GM12865 (cell line): ENCODE measurements around the gene NXPH2.

ENCODE experiments used
- DNase-seq: peaks from one replicate; pipeline ENCODE4 v3.0.0; 2010; ENCODE audit warnings: low read depth
- H3K4me3 ChIP-seq: 2 replicates; pipeline ENCODE4 v1.5.1; 2011; ENCODE audit warnings: mild to moderate bottlenecking, low read depth, low read length, control low read depth
- TF ChIP-seq, protein P1 (sequence below): IDR thresholded peaks from 2 replicates; pipeline ENCODE4 v1.5.1; 2011; ENCODE audit warnings: low read length, control low read depth, low read depth, inconsistent platforms; ENCODE audit not compliant: insufficient read depth; ENCODE audit errors: missing control alignments

The NXPH2 gene

DNA sequence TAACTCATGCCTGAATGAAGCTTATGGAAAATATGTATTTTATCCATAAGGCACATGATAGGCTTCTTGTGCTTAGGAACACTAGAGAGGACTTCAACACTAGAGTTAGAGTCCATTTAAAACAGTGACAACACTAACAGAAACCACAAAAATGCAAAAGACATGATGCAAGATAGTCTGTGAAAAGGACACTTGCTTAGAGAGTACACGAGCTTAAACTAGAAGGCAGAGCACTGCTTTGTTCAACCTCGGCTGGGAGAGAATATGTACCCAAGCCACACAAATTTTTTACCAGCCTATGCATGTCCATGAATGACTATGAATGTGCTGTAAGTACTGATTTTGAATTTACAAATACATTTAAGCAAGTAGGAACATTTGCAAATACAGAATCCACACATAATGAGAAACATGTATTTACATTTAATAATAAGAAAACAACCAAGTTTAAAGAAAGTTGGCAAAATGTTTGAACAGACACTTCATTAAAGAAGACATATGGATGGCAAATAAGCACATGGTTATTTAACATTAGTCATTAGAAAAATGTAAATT lies 148.0 kb downstream of the NXPH2 start:
- TF ChIP-seq, protein P1, sequence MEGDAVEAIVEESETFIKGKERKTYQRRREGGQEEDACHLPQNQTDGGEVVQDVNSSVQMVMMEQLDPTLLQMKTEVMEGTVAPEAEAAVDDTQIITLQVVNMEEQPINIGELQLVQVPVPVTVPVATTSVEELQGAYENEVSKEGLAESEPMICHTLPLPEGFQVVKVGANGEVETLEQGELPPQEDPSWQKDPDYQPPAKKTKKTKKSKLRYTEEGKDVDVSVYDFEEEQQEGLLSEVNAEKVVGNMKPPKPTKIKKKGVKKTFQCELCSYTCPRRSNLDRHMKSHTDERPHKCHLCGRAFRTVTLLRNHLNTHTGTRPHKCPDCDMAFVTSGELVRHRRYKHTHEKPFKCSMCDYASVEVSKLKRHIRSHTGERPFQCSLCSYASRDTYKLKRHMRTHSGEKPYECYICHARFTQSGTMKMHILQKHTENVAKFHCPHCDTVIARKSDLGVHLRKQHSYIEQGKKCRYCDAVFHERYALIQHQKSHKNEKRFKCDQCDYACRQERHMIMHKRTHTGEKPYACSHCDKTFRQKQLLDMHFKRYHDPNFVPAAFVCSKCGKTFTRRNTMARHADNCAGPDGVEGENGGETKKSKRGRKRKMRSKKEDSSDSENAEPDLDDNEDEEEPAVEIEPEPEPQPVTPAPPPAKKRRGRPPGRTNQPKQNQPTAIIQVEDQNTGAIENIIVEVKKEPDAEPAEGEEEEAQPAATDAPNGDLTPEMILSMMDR = no peak
- no peak for DNase-seq
- no peak overlapping the region for H3K4me3 ChIP-seq

DNA sequence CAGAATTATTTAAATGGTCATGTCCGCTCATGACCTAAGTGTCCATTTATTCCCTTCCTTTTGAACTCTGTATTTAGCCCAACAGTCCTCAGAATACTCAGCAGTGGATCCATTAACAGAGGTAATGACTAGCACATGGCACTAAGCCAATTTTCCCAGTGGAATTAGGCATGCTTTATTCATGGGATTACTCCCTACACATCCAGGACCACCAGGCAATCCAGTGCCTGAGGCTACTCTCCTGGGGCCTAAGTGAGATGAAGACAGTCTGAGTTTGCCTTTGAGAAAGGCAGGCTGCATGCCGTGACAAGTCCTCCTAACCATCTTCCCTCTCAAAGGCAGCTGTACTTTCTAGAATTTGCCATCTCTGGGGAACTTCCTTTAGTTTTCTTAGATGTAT lies 150.0 kb downstream of the NXPH2 start:
- DNase-seq = no peak
- H3K4me3 ChIP-seq = no peak overlapping the region
- TF ChIP-seq, protein P1 = no peak

DNA sequence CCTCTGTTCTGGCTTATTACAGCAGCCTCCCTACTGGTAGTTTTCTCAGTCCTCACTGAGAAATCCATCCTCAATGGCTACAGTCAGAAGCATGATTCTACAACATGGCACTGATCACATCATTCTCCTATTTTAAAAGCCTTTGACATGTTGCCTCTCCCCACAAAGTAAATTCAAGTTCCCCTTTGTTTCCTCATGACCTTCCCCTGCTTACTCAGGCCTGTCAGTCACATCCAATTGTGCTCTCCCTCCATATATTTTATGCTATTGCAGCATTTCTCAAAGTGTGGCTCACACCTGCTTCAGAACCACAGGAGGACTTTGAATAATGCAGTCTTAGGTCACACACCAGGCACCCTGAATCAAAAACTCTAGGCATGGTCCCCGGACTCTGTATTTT lies 154.0 kb downstream of the NXPH2 start:
- DNase-seq = no peak
- TF ChIP-seq, protein P1 = no peak
- H3K4me3 ChIP-seq = no peak overlapping the region

DNA sequence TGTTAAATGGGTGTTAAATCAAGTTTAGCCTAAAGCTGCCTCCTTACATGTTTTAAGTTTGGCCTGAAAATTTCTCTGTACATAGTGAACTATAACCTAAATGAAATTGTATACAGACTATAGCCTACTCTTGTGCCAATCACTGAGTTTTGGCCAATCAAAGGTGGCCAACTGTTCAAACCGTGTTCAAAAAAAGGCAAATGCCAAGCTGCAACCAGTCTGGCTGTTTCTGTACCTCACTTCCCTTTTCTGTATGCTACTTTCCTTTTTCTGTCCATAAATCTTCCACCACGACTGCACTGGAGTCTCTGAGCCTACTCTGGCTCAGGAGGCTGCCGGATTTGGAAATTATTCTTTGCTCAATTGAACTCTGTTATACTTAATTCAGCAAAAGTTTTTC lies 157.6 kb downstream of the NXPH2 start:
- H3K4me3 ChIP-seq = no peak overlapping the region
- no peak for DNase-seq
- TF ChIP-seq, protein P1 = no peak

DNA sequence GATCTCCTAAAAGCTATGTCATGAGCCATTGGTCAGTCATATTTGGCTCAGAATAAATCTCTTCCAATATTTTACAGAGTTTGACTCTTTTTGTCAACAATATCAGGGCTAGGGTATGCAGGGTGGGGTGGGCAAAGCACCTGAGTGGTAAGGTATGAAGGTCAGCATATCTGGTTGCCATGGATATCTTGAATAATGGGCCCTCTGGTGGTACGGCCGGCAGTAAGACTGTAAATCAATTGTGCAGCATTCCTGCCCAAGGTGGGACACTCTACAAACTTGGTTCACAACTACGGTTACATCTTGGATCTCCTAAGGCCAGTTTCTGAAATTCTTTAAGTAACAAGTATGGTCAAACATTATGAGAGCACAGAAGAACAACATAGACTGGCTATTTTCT lies 159.1 kb downstream of the NXPH2 start:
- DNase-seq = no peak
- TF ChIP-seq, protein P1 = no peak

DNA sequence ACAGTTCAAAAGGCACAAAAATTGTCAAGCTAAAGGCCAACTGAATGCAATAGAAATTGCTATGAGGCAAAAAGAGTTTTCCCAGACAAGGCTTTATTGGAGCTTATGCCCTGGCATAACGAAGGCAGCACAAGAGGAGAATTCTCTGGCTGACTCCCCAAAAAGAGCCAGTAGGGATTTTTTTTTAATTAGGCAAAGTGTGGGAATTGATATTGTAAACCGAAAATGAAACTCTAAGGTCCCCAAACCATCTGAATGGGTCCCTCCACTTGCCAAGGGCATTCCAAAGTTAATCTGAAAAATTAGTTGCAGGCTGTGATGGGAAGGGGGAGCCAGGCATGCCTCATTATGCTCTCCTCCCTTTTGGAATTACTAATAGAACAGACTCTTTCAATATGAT lies 159.8 kb downstream of the NXPH2 start:
- no peak overlapping the region for H3K4me3 ChIP-seq
- TF ChIP-seq, protein P1 = no peak
- DNase-seq = no peak

More for the DNA sequence above, 159.1 kb downstream of the NXPH2 start:
- H3K4me3 ChIP-seq = no peak overlapping the region
